ENCODE measurements around the gene CCDC127. TPM values are rescaled to one million over a fixed set of nuclear protein-coding genes. Genes with fewer than 3 reads are reported as not detected.
A peak's percentile ranks its signal among the peaks of the same experiment; 100 is the strongest.
"Not testable (repeated sequence)": the region's sequence is repeated elsewhere in the genome, so short reads cannot be mapped to it uniquely, and the experiment has no call there.

Gene CCDC127
- total and polyA plus RNA-seq, 5 experiments from 2014 or later = 3.2 to 10.1 (median 4.4) TPM

DNA sequence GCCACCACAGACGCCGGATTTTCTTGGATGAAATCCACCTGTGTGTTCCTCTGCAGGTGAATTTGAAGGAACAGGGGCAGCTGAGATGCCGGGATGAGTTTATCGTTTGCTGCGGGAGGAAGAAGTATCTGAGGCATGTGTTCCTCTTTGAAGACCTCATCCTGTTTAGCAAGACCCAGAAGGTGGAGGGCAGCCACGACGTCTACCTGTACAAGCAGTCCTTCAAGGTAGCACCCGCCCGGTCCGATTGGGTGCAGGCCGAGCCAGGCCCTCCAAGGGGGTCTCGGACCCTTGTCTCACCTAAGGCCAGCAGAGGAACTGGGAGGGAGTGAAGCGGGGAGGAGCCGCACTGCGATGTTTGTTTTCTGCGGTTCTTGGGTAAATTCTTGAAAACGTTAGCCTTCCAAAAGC lies 45.1 kb downstream of the CCDC127 start:
- POLR2A ChIA-PET = no interaction called here

DNA sequence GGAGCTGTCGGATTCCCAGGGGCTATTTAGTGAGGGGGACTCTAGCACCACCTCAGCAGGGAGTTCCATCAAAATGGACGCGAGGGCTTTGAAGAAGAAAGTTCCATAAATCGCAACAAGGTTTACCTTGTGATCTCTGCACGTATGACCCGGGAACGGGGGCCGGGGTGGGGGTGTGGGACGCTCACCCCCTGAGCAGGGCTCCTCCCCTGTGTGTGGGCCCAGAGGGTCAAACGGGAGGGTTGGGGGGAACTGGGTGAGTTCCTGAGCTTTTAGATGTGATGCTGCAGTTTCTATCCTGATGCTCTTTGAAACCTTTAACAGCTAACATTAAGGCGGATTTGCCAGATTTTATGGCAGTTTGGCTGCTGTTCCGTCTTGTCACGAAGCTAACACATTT lies 45.5 kb downstream of the CCDC127 start:
- Mint-ChIP-seq H3K27me3 (peaks cover 0 to 2% (median 0%) of the 10 kb centered on the region in 5 donors), H3K36me3 (no peaks in the 10 kb centered on the region), H3K27ac (peak overlapping the region in 1 of 10 donors; percentile 36), H3K4me3 (no peak overlapping the region), H3K4me1 (no peaks in the 10 kb centered on the region), H3K9me3 (no peaks in the 10 kb centered on the region)
- POLR2A ChIA-PET = no interaction called here
- DNase-seq (no peak), ATAC-seq (no peak)

More for the DNA sequence above, 45.1 kb downstream of the CCDC127 start:
- DNase-seq = no peak
- H3K27me3 Mint-ChIP-seq = peaks cover 0 to 2% (median 0%) of the 10 kb centered on the region in 5 donors
- no peaks in the 10 kb centered on the region for H3K4me1 Mint-ChIP-seq
- ATAC-seq = no peak
- H3K36me3 Mint-ChIP-seq = no peaks in the 10 kb centered on the region
- H3K9me3 Mint-ChIP-seq = no peaks in the 10 kb centered on the region
- no peak overlapping the region for H3K4me3 Mint-ChIP-seq
- H3K27ac Mint-ChIP-seq = peak overlapping the region in 1 of 10 donors; percentile 36

DNA sequence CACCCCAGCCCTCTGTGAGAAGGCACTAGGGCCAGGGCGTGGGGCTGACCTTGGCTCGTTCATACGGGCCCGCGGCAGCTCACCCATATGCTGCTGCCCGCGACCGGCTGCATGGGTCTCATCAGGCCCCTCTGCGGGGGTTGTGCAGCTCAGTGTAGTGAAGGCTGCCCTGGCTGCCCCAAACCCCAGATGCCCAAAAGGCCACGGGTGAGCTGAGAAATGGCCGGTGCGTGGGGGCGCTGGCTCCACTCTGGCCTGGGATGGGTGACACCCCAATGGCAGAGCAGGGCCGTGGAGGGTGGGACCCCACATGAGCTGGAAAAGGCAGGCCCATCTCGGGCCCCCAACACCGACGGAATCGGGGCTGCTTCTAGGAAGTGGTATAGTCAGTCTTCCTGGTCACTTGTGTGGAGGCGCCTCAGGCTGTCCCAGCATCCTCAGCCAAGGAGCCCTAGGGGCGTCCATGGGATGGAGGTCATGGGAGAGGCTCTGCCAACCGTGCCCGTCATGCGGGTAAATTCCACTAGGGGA lies 46.1 kb downstream of the CCDC127 start:
- DNase-seq = no peak

DNA sequence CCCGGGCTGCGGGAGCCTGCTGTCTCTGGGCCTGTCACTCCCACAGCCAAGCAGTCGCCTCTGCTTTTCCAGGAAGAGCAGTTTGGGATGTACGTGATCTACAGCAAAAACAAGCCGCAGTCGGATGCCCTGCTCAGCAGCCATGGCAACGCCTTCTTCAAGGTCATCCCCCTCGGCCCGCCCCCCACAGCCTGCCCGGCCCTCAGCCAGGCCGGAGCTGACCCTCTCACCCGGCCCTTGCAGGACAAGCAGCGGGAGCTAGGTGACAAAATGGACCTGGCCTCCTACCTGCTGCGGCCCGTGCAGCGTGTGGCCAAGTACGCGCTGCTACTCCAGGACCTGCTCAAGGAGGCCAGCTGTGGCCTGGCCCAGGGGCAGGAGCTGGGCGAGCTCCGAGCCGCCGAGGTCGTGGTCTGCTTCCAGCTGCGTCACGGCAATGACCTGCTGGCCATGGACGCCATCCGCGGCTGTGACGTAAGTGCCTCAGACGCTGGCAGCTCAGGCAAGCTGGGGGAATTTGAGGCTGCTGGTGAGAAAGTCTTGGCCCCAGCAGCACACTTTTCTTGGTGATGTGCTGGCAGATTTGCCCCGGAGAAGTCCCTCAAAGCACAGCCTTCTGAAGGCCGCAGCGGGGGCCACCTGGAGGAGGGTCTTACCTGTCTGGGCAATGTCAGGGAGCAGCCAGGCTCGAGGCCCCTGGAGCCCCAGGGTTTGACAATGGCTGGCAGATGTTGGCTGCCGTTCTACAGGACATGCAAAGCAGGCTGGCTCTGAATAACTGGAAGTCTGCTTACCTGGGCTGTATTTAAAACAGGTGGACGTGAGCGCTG lies 46.8 kb downstream of the CCDC127 start:
- Mint-ChIP-seq H3K27me3 (peaks cover 0 to 2% (median 0%) of the 10 kb centered on the region in 5 donors), H3K36me3 (no peaks in the 10 kb centered on the region), H3K4me1 (no peaks in the 10 kb centered on the region), H3K4me3 (no peak overlapping the region), H3K9me3 (no peaks in the 10 kb centered on the region), H3K27ac (no peak overlapping the region)
- POLR2A ChIA-PET = no interaction called here
- DNase-seq (no peak), ATAC-seq (no peak)

More for the DNA sequence above, 46.1 kb downstream of the CCDC127 start:
- Mint-ChIP-seq H3K4me3 (no peak overlapping the region), H3K27ac (no peak overlapping the region), H3K4me1 (no peaks in the 10 kb centered on the region), H3K9me3 (no peaks in the 10 kb centered on the region), H3K36me3 (no peaks in the 10 kb centered on the region), H3K27me3 (peaks cover 0 to 2% (median 0%) of the 10 kb centered on the region in 5 donors)
- no peak for ATAC-seq
- POLR2A ChIA-PET = no interaction called here

DNA sequence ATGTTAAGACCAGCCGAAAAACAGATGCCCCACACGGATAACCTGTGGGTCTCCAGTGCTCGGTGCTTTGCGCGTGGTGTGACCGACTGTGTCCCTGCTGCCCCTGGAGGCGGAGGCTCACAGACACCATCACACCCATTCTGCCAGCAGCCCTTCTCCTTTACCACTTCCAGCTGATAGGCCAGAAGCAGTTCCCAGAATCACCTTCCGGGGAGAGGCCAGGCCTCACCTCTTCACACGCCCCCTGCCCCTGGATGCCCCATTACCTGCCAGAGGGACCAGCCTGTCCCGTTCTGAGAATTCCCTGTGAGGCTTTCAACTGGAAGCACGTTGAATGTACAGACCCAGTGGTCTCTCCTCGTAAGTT lies 48.2 kb downstream of the CCDC127 start:
- DNase-seq (no peak), ATAC-seq (no peak)
- POLR2A ChIA-PET = no interaction called here
- Mint-ChIP-seq H3K27me3 (peaks cover 0 to 2% (median 0%) of the 10 kb centered on the region in 5 donors), H3K4me3 (no peak overlapping the region), H3K4me1 (no peaks in the 10 kb centered on the region), H3K36me3 (no peaks in the 10 kb centered on the region), H3K27ac (no peak overlapping the region), H3K9me3 (no peaks in the 10 kb centered on the region)

DNA sequence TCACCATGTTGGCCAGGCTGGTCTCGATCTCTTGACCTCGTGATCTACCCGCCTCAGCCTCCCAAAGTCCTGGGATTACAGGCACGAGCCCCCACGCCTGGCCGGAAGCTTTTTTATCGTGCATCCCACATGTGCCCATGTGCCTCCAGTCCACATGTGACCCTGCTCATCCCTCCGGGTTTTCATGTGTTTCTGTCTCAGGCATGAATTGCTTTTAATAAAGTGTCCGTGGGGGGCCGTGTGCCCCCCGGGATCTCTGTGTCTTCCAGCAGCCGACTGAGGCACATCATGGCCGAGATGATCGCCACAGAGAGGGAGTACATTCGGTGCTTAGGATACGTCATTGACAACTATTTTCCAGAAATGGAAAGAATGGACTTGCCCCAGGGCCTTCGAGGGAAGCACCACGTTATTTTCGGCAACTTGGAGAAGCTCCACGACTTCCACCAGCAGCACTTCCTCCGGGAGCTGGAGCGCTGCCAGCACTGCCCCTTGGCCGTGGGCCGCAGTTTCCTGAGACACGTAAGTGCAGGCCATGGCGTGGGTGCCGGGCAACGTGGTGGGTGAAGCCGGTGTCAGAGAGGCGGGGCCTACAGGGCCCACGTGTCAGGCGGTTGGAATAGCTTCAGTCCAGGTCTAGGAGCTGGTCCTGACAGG lies 48.8 kb downstream of the CCDC127 start:
- H3K4me3 Mint-ChIP-seq = no peak overlapping the region
- POLR2A ChIA-PET = no interaction called here
- no peaks in the 10 kb centered on the region for H3K9me3 Mint-ChIP-seq

DNA sequence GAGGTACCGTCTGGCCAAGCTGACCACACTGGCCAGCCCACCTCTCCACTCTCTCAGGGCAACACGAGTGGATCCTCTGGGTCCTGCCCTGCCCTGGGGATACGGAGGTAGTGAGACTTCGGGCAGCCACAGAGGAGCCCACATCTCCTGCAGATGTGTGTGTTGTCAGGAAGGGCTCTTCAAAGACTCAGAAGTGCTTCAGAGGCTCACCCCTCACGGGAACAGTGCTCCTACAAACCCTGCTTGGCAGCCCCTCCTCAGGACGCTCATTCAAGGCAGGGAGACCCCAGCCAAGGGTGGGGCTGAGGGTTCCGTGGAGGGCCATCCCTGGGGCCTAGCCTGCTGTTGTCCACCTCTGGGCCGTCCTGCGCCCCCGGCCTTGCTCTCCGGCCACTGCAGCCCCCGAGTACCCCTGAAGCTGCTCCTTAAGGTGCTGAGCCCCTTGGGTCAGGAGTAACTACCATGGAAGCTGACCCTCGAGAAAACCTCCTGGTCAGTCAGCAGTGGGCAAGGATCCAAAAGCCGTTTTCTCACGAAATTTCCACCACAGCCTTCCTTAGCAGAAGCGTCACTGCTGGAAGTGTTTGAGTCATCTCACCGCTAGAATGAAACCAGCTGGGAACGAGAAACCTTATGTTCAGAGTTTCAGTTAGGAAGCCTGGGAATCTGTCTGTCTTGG lies 49.8 kb downstream of the CCDC127 start:
- Mint-ChIP-seq H3K27me3 (no peaks in the 10 kb centered on the region), H3K9me3 (no peaks in the 10 kb centered on the region), H3K27ac (peak overlapping the region in 1 of 10 donors; percentile 17), H3K36me3 (no peaks in the 10 kb centered on the region), H3K4me1 (no peaks in the 10 kb centered on the region), H3K4me3 (no peak overlapping the region)
- ATAC-seq (no peak), DNase-seq (no peak)
- POLR2A ChIA-PET = no interaction called here

More for the DNA sequence above, 48.8 kb downstream of the CCDC127 start:
- no peak for DNase-seq
- no peak overlapping the region for H3K27ac Mint-ChIP-seq
- peaks cover 0 to 2% (median 0%) of the 10 kb centered on the region in 5 donors for H3K27me3 Mint-ChIP-seq
- no peaks in the 10 kb centered on the region for H3K4me1 Mint-ChIP-seq
- ATAC-seq = no peak
- no peaks in the 10 kb centered on the region for H3K36me3 Mint-ChIP-seq

DNA sequence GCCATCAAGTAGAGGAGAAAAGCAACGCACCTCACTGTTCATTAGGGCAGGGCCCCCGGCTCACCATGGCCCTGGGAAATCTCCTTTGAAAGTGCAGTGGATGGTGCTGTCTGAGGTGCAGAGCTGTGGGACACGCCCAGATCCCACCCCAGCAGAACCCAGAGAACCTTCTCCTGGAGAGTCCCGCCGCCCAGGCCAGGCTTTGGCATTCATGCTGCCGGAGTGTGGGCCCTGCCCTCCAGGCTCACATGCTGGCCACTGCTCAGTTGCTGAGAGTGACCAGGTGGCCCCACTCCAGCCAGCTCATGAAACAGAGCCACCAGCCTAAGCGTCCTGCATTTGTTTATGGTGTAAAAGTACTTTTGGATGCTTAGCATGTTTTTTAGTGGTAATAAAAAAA lies 50.4 kb downstream of the CCDC127 start:
- no peak overlapping the region for H3K4me3 Mint-ChIP-seq
- DNase-seq = no peak
- ATAC-seq = no peak

DNA sequence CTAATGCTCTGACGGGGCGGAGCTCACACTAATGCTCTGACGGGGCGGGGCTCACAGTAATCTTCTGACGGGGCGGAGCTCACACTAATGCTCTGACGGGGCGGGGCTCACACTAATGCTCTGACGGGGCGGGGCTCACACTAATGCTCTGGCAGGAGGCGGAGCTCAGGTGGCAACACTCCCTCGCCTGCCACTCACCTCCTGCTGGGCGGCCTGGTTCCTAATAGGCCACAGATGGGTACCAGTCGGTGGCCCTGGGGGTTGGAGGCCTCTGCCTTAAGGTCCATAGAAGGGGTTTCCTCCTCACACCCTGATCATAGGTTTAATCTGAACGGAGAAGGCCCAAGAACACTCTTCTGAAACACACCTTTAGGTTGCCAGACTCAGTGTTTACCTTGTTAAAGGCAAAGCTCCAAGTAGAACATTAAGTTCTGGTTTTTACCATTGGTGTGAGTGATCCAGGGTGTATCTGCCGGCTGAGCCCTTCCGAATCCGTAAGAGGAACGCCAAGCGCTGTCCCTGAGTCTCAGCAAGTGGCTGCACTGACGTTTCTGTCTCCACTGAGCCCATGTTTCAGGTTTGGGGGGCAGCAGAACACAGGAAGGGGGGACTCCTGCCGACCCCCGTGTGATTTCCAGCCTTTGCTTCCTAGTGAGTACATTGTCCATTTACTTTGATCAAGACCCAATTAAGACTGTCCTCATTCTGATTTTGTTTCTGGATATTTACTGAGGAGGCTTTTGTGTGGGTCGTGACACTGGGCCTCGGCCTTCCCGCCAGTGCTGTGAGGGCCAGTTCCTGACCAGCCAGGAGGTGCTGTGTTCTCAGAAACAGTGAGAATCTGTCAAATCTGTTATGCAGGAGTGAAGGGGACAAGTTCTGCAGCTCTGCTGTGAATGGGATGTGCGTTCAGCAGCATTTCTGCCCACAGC lies 51.2 kb downstream of the CCDC127 start:
- no peak for ATAC-seq
- Mint-ChIP-seq H3K36me3 (no peaks in the 10 kb centered on the region), H3K27ac (peak overlapping the region in 1 of 10 donors; percentile 37), H3K9me3 (no peaks in the 10 kb centered on the region), H3K27me3 (peaks cover 0 to 1% (median 0%) of the 10 kb centered on the region in 5 donors), H3K4me3 (no peak overlapping the region), H3K4me1 (no peaks in the 10 kb centered on the region)
- DNase-seq = no peak
- POLR2A ChIA-PET = no interaction called here

More for the DNA sequence above, 50.4 kb downstream of the CCDC127 start:
- POLR2A ChIA-PET = no interaction called here
- no peaks in the 10 kb centered on the region for H3K4me1 Mint-ChIP-seq
- no peaks in the 10 kb centered on the region for H3K27me3 Mint-ChIP-seq
- H3K9me3 Mint-ChIP-seq = no peaks in the 10 kb centered on the region
- no peak overlapping the region for H3K27ac Mint-ChIP-seq
- no peaks in the 10 kb centered on the region for H3K36me3 Mint-ChIP-seq

DNA sequence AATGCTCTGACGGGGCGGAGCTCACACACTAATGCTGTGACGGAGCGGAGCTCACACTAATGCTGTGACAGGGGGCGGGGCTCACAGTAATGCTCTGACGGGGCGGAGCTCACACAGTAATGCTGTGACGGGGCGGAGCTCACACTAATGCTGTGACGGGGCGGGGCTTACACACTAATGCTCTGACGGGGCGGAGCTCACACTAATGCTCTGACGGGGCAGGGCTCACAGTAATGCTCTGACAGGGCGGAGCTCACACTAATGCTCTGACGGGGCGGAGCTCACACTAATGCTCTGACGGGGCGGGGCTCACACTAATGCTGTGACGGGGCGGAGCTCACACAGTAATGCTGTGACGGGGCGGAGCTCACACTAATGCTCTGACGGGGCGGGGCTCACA lies 53.2 kb downstream of the CCDC127 start:
- not testable (repeated sequence) for ATAC-seq

DNA sequence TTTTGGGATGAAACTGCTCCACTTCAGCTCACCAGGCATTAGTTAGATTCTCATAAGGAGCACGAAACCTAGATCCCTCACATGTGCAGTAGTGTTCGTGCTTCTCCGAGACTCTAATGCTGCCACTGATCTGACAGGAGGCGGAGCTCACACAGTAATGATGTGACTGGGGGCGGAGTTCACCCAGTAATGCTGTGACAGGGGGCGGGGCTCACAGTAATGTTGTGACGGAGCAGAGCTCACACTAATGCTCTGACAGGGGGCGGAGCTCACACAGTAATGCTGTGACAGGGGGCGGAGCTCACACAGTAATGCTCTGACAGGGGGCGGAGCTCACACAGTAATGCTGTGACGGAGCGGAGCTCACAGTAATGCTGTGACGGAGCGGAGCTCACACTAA lies 53.7 kb downstream of the CCDC127 start:
- peaks cover 0 to 3% (median under 1%) of the 10 kb centered on the region in 4 donors for H3K4me1 Mint-ChIP-seq
- H3K27me3 Mint-ChIP-seq = peaks cover 2 to 26% (median 12%) of the 10 kb centered on the region in 5 donors
- ATAC-seq (no peak), DNase-seq (no peak)
- H3K36me3 Mint-ChIP-seq = no peaks in the 10 kb centered on the region
- no peak overlapping the region for H3K27ac Mint-ChIP-seq
- POLR2A ChIA-PET = no interaction called here
- H3K4me3 Mint-ChIP-seq = no peak overlapping the region
- no peaks in the 10 kb centered on the region for H3K9me3 Mint-ChIP-seq

More for the DNA sequence above, 53.2 kb downstream of the CCDC127 start:
- H3K9me3 Mint-ChIP-seq, POLR2A ChIA-PET, H3K4me1 Mint-ChIP-seq, H3K4me3 Mint-ChIP-seq, H3K36me3 Mint-ChIP-seq, H3K27ac Mint-ChIP-seq, DNase-seq: not testable (repeated sequence)
- H3K27me3 Mint-ChIP-seq = peaks cover 0 to 21% (median 10%) of the 10 kb centered on the region in 5 donors

DNA sequence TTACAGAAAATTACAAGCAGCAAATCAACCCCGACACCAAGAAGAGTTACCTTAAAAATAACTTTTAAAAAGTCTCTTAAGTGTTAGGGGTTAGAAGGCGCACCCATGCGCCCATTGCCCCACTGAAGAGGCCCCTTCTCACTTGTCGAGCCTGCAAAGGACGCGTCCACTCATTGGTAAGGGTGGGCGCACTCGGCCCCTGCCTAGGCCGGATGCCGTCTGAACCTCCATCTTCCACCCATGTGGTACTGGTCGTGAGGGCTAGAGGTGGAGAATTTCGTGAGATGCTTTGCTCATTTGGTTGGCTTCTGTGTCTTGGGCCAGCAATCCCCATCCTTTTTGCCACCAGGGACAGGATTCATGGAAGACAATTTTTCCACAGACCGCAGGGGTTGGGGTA lies 54.1 kb downstream of the CCDC127 start:
- ATAC-seq = no peak

More for the DNA sequence above, 54.1 kb downstream of the CCDC127 start:
- H3K36me3 Mint-ChIP-seq = no peaks in the 10 kb centered on the region
- no peak overlapping the region for H3K27ac Mint-ChIP-seq
- peaks cover 0 to 3% (median under 1%) of the 10 kb centered on the region in 4 donors for H3K4me1 Mint-ChIP-seq
- POLR2A ChIA-PET = no interaction called here
- DNase-seq = no peak
- peaks cover 3 to 30% (median 12%) of the 10 kb centered on the region in 5 donors for H3K27me3 Mint-ChIP-seq
- H3K4me3 Mint-ChIP-seq = no peak overlapping the region
- H3K9me3 Mint-ChIP-seq = no peaks in the 10 kb centered on the region
